ENCODE data around the gene STX4. TPM values are rescaled to one million over a fixed set of nuclear protein-coding genes. Genes with fewer than 3 reads are reported as not detected.
"Not testable (repeated sequence)": the region's sequence is repeated elsewhere in the genome, so short reads cannot be mapped to it uniquely, and the experiment has no call there.

Gene STX4
- total RNA-seq, 1 experiment from 2014 or later, result 32.3 TPM

DNA sequence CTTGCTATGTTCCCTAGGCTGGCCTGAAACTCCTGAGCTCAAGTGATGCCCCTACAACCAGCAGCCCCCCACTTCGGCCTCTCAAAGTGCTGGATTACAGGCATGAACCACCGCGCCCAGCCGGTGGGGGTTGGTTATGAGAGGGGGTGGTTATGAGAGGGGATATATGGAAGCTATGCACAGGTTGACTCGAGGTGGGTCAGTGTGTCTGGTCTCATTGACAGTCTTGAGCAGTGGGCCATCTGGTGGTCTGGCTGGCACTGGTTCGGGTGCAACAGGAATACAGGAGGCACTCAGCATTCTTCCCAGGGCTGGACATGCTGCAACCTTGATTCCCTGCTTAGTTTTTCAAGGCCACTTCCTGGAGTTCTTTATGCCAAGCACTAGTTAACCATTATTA lies 17.3 kb upstream of the STX4 start:
- no peaks in the 10 kb centered on the region for H3K4me1 ChIP-seq (ENCODE audit: insufficient read depth, low read length)
- H3K9ac ChIP-seq (ENCODE audit: extremely low read depth, insufficient read length, low read length), result no peak overlapping the region
- no peak overlapping the region for H3K23ac ChIP-seq (ENCODE audit: insufficient read length, low read depth, low read length)
- Mint-ChIP-seq H3K36me3 (ENCODE audit: insufficient read depth in 1 of 3, low read depth in 3 of 3) (no peaks in the 10 kb centered on the region; a peak in 1 of 7 replicates), H3K4me3 (no peak overlapping the region; a peak in 2 of 5 replicates), H3K27me3 (ENCODE audit: low read depth) (peaks cover 36% of the 10 kb centered on the region), H3K27ac (no peak overlapping the region), H3K4me1 (peaks cover 0 to 6% of the 10 kb centered on the region in 2 experiments; a peak in 3 of 4 replicates), H3K9me3 (no peaks in the 10 kb centered on the region; a peak in 1 of 5 replicates)
- no CpG with 5 or more reads among the region's 6 CpGs for WGBS (ENCODE audit: extremely low coverage, insufficient read length, low lambda C conversion rate)
- TF ChIP-seq, protein P1, sequence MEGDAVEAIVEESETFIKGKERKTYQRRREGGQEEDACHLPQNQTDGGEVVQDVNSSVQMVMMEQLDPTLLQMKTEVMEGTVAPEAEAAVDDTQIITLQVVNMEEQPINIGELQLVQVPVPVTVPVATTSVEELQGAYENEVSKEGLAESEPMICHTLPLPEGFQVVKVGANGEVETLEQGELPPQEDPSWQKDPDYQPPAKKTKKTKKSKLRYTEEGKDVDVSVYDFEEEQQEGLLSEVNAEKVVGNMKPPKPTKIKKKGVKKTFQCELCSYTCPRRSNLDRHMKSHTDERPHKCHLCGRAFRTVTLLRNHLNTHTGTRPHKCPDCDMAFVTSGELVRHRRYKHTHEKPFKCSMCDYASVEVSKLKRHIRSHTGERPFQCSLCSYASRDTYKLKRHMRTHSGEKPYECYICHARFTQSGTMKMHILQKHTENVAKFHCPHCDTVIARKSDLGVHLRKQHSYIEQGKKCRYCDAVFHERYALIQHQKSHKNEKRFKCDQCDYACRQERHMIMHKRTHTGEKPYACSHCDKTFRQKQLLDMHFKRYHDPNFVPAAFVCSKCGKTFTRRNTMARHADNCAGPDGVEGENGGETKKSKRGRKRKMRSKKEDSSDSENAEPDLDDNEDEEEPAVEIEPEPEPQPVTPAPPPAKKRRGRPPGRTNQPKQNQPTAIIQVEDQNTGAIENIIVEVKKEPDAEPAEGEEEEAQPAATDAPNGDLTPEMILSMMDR (conservative IDR thresholded peaks at IDR 0.05), result 0 out of 3 replicates have a peak, but pooled peaks have one; percentile 28
- H3K27me3 ChIP-seq (ENCODE audit: insufficient read depth, low read length), result no peaks in the 10 kb centered on the region
- H3K9me3 ChIP-seq (ENCODE audit: control insufficient read depth, low read depth, low read length), result no peaks in the 10 kb centered on the region
- no peak overlapping the region for H3T11ph ChIP-seq (ENCODE audit: low read length)
- H2AFZ ChIP-seq (ENCODE audit: low read length), result no peak overlapping the region
- no peak overlapping the region for H2AK5ac ChIP-seq (ENCODE audit: insufficient read length, low read length)
- no peak overlapping the region for H3K4ac ChIP-seq (ENCODE audit: low read depth, low read length)
- H3K18ac ChIP-seq (ENCODE audit: insufficient read length, low read depth, low read length), result no peak overlapping the region
- H2BK15ac ChIP-seq (ENCODE audit: low read depth, low read length), result no peak overlapping the region
- no peaks in the 10 kb centered on the region for H3K79me1 ChIP-seq (ENCODE audit: insufficient read depth, low read depth, low read length, poor library complexity, severe bottlenecking)
- DNase-seq, result no peak
- H3K23me2 ChIP-seq (ENCODE audit: insufficient read length, low read depth, low read length, poor library complexity, severe bottlenecking), result no peaks in the 10 kb centered on the region
- H2BK5ac ChIP-seq (ENCODE audit: insufficient read length, low read length), result no peak overlapping the region
- H2BK12ac ChIP-seq (ENCODE audit: insufficient read length, low read depth, low read length), result no peak overlapping the region
- H3K79me2 ChIP-seq (ENCODE audit: insufficient read depth, low read length), result no peaks in the 10 kb centered on the region
- H3K56ac ChIP-seq (ENCODE audit: insufficient read length, low read depth, low read length), result no peak overlapping the region
- no peak overlapping the region for H3K27ac ChIP-seq (ENCODE audit: insufficient read length, low read depth, low read length)
- no peak overlapping the region for H3K4me2 ChIP-seq (ENCODE audit: insufficient read depth, insufficient read length, low read length)
- H2BK120ac ChIP-seq (ENCODE audit: low read depth, low read length, poor library complexity, severe bottlenecking), result no peak overlapping the region
- H4K8ac ChIP-seq (replicated peaks; ENCODE audit: insufficient read length, low read depth, low read length), result no peak overlapping the region
- no peaks in the 10 kb centered on the region for H4K20me1 ChIP-seq (ENCODE audit: control insufficient read depth, insufficient read depth, insufficient read length)
- H3K14ac ChIP-seq (ENCODE audit: insufficient read depth, low read length), result no peak overlapping the region
- no peak overlapping the region for H4K91ac ChIP-seq (ENCODE audit: insufficient read length, low read depth, low read length)
- no peak overlapping the region for H4K5ac ChIP-seq (ENCODE audit: insufficient read length, low read depth, low read length)
- no peak overlapping the region for H2BK20ac ChIP-seq (ENCODE audit: low read depth, low read length, poor library complexity, severe bottlenecking)

DNA sequence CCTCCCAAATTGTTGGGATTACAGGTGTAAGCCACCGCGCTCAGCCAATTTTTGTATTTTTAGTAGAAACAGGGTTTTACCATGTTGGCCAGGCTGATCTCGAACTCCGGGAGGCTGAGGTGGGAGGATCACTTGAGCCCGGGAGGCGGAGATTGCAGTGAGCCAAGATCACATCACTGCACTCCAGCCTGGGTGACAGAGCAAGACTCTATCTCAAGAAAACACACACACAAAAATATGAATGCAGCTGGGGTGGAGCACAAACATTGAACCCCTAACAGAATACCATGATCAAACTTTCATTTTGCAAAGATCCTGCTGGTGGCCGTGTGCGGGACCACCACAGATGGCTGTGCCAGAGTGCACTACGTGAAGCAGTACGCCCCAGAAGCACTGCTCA lies 15.6 kb upstream of the STX4 start:
- H3K27me3 ChIP-seq (ENCODE audit: insufficient read depth, low read length); H3K27ac Mint-ChIP-seq; H4K8ac ChIP-seq (replicated peaks; ENCODE audit: insufficient read length, low read depth, low read length); H3K27ac ChIP-seq (ENCODE audit: insufficient read length, low read depth, low read length); H2BK15ac ChIP-seq (ENCODE audit: low read depth, low read length); H3K4me2 ChIP-seq (ENCODE audit: insufficient read depth, insufficient read length, low read length); H3K9ac ChIP-seq (ENCODE audit: extremely low read depth, insufficient read length, low read length); H3K79me2 ChIP-seq (ENCODE audit: insufficient read depth, low read length); DNase-seq; H3K9me3 Mint-ChIP-seq; H3K56ac ChIP-seq (ENCODE audit: insufficient read length, low read depth, low read length); H3K18ac ChIP-seq (ENCODE audit: insufficient read length, low read depth, low read length); H3K23me2 ChIP-seq (ENCODE audit: insufficient read length, low read depth, low read length, poor library complexity, severe bottlenecking); H3K79me1 ChIP-seq (ENCODE audit: insufficient read depth, low read depth, low read length, poor library complexity, severe bottlenecking); H2AK5ac ChIP-seq (ENCODE audit: insufficient read length, low read length); H2BK5ac ChIP-seq (ENCODE audit: insufficient read length, low read length); H4K91ac ChIP-seq (ENCODE audit: insufficient read length, low read depth, low read length); H2AFZ ChIP-seq (ENCODE audit: low read length); H4K20me1 ChIP-seq (ENCODE audit: control insufficient read depth, insufficient read depth, insufficient read length); H3K4me3 Mint-ChIP-seq; H3K14ac ChIP-seq (ENCODE audit: insufficient read depth, low read length); H3K23ac ChIP-seq (ENCODE audit: insufficient read length, low read depth, low read length); H2BK20ac ChIP-seq (ENCODE audit: low read depth, low read length, poor library complexity, severe bottlenecking); H2BK120ac ChIP-seq (ENCODE audit: low read depth, low read length, poor library complexity, severe bottlenecking); H3K36me3 Mint-ChIP-seq (ENCODE audit: insufficient read depth in 1 of 3, low read depth in 3 of 3); H3T11ph ChIP-seq (ENCODE audit: low read length); H4K5ac ChIP-seq (ENCODE audit: insufficient read length, low read depth, low read length); H3K9me3 ChIP-seq (ENCODE audit: control insufficient read depth, low read depth, low read length); H3K4ac ChIP-seq (ENCODE audit: low read depth, low read length); H3K4me1 ChIP-seq (ENCODE audit: insufficient read depth, low read length); H2BK12ac ChIP-seq (ENCODE audit: insufficient read length, low read depth, low read length); H3K4me1 Mint-ChIP-seq: not testable (repeated sequence)
- peaks cover 18% of the 10 kb centered on the region for H3K27me3 Mint-ChIP-seq (ENCODE audit: low read depth)
- WGBS (ENCODE audit: extremely low coverage, insufficient read length, low lambda C conversion rate), result no CpG with 5 or more reads among the region's 10 CpGs
